IPS-20b (cell line): ENCODE results near the gene XCL2.

Source experiments
- H3K27ac ChIP-seq: one replicate; pipeline ENCODE4 v1.5.1; 2013; ENCODE audit warnings: low read length
- H3K27me3 ChIP-seq: 2 replicates; pipeline ENCODE4 v1.6.1; 2013; ENCODE audit warnings: mild to moderate bottlenecking, low read length, inconsistent platforms; ENCODE audit not compliant: insufficient read depth
- H3K36me3 ChIP-seq: 2 replicates; pipeline ENCODE4 v1.6.1; 2013; ENCODE audit warnings: low read depth, mild to moderate bottlenecking, inconsistent platforms, low read length, moderate library complexity; ENCODE audit not compliant: insufficient read depth
- H3K4me1 ChIP-seq: 2 replicates; pipeline ENCODE4 v1.6.1; 2013; ENCODE audit warnings: mild to moderate bottlenecking, control low read depth, inconsistent platforms, low read length, moderate library complexity; ENCODE audit not compliant: insufficient read depth
- H3K4me3 ChIP-seq: 2 replicates; pipeline ENCODE4 v1.5.1; 2013; ENCODE audit warnings: mild to moderate bottlenecking, low read length, inconsistent platforms
- H3K9ac ChIP-seq: 2 replicates; pipeline ENCODE4 v1.6.1; 2013; ENCODE audit warnings: low read depth, mild to moderate bottlenecking, inconsistent platforms, low read length, moderate library complexity
- H3K9me3 ChIP-seq: 2 replicates; pipeline ENCODE4 v1.6.1; 2013; ENCODE audit warnings: mild to moderate bottlenecking, low read depth, low read length, inconsistent platforms; ENCODE audit not compliant: insufficient read depth

XCL2 gene

GRCh38 chr1:168509875-168510791 lies 33.7 kb downstream of the XCL2 start:
- no peak overlapping the region for H3K9ac ChIP-seq
- no peak overlapping the region for H3K4me3 ChIP-seq
- H3K4me1 ChIP-seq = no peaks in the 10 kb centered on the region
- H3K27me3 ChIP-seq = no peaks in the 10 kb centered on the region
- no peaks in the 10 kb centered on the region for H3K36me3 ChIP-seq
- no peaks in the 10 kb centered on the region for H3K9me3 ChIP-seq
- H3K27ac ChIP-seq = no peak overlapping the region

- Histone ChIP-seq H3K9me3 (no peaks in the 10 kb centered on the region), H3K27ac (no peak overlapping the region), H3K27me3 (no peaks in the 10 kb centered on the region), H3K4me1 (no peaks in the 10 kb centered on the region), H3K4me3 (no peak overlapping the region), H3K9ac (no peak overlapping the region), H3K36me3 (no peaks in the 10 kb centered on the region)
Observed at GRCh38 chr1:168509210-168509609, 34.6 kb downstream of the XCL2 start.

- H3K36me3 ChIP-seq = no peaks in the 10 kb centered on the region
- H3K9me3 ChIP-seq = no peaks in the 10 kb centered on the region
- no peak overlapping the region for H3K27ac ChIP-seq
- H3K27me3 ChIP-seq = no peaks in the 10 kb centered on the region
- H3K4me3 ChIP-seq = no peak overlapping the region
- H3K9ac ChIP-seq = no peak overlapping the region
- no peaks in the 10 kb centered on the region for H3K4me1 ChIP-seq
Observed at GRCh38 chr1:168507828-168508227, 36.0 kb downstream of the XCL2 start.

GRCh38 chr1:168507231-168507630 lies 36.6 kb downstream of the XCL2 start:
- no peaks in the 10 kb centered on the region for H3K36me3 ChIP-seq
- H3K9me3 ChIP-seq = no peaks in the 10 kb centered on the region
- no peaks in the 10 kb centered on the region for H3K4me1 ChIP-seq
- H3K27ac ChIP-seq = no peak overlapping the region
- no peaks in the 10 kb centered on the region for H3K27me3 ChIP-seq
- H3K9ac ChIP-seq = no peak overlapping the region
- no peak overlapping the region for H3K4me3 ChIP-seq

- H3K27ac ChIP-seq = no peak overlapping the region
- no peaks in the 10 kb centered on the region for H3K9me3 ChIP-seq
- no peaks in the 10 kb centered on the region for H3K27me3 ChIP-seq
- no peak overlapping the region for H3K4me3 ChIP-seq
- no peaks in the 10 kb centered on the region for H3K4me1 ChIP-seq
- H3K36me3 ChIP-seq = no peaks in the 10 kb centered on the region
- no peak overlapping the region for H3K9ac ChIP-seq
Observed at GRCh38 chr1:168506204-168506819, 37.5 kb downstream of the XCL2 start.

- no peaks in the 10 kb centered on the region for H3K27me3 ChIP-seq
- no peaks in the 10 kb centered on the region for H3K9me3 ChIP-seq
- no peaks in the 10 kb centered on the region for H3K36me3 ChIP-seq
- H3K4me1 ChIP-seq = no peaks in the 10 kb centered on the region
- H3K4me3 ChIP-seq = no peak overlapping the region
- H3K9ac ChIP-seq = no peak overlapping the region
- H3K27ac ChIP-seq = no peak overlapping the region
Observed at GRCh38 chr1:168505006-168505405, 38.8 kb downstream of the XCL2 start.

GRCh38 chr1:168504064-168504837 lies 39.5 kb downstream of the XCL2 start:
- Histone ChIP-seq H3K4me3 (no peak overlapping the region), H3K9ac (no peak overlapping the region), H3K4me1 (no peaks in the 10 kb centered on the region), H3K27ac (no peak overlapping the region), H3K9me3 (no peaks in the 10 kb centered on the region), H3K36me3 (no peaks in the 10 kb centered on the region), H3K27me3 (no peaks in the 10 kb centered on the region)

GRCh38 chr1:168499688-168500049 lies 44.1 kb downstream of the XCL2 start:
- no peaks in the 10 kb centered on the region for H3K36me3 ChIP-seq
- H3K27me3 ChIP-seq = no peaks in the 10 kb centered on the region
- H3K4me3 ChIP-seq = no peak overlapping the region
- H3K4me1 ChIP-seq = peaks cover 7% of the 10 kb centered on the region; the same call in 1 of the 2 replicates
- no peak overlapping the region for H3K27ac ChIP-seq
- H3K9me3 ChIP-seq = no peaks in the 10 kb centered on the region
- H3K9ac ChIP-seq = no peak overlapping the region

GRCh38 chr1:168498956-168499687 lies 44.7 kb downstream of the XCL2 start:
- no peak overlapping the region for H3K4me3 ChIP-seq
- H3K9ac ChIP-seq = no peak overlapping the region
- no peaks in the 10 kb centered on the region for H3K27me3 ChIP-seq
- no peaks in the 10 kb centered on the region for H3K9me3 ChIP-seq
- no peaks in the 10 kb centered on the region for H3K36me3 ChIP-seq
- no peak overlapping the region for H3K27ac ChIP-seq
- H3K4me1 ChIP-seq = peaks cover 7% of the 10 kb centered on the region; the same call in 1 of the 2 replicates

GRCh38 chr1:168498159-168498631 lies 45.6 kb downstream of the XCL2 start:
- Histone ChIP-seq H3K9ac (no peak overlapping the region), H3K27me3 (no peaks in the 10 kb centered on the region), H3K4me1 (peaks cover 7% of the 10 kb centered on the region; the same call in 1 of the 2 replicates), H3K4me3 (no peak overlapping the region), H3K36me3 (no peaks in the 10 kb centered on the region), H3K9me3 (no peaks in the 10 kb centered on the region), H3K27ac (no peak overlapping the region)

- Histone ChIP-seq H3K9ac (no peak overlapping the region), H3K27ac (no peak overlapping the region)
Observed at GRCh38 chr1:168497376-168497950, 46.3 kb downstream of the XCL2 start.

More at GRCh38 chr1:168497376-168497950, 46.3 kb downstream of the XCL2 start:
- no peaks in the 10 kb centered on the region for H3K27me3 ChIP-seq
- H3K4me3 ChIP-seq = no peak overlapping the region
- no peaks in the 10 kb centered on the region for H3K9me3 ChIP-seq
- peaks cover 7% of the 10 kb centered on the region; the same call in 1 of the 2 replicates for H3K4me1 ChIP-seq
- H3K36me3 ChIP-seq = no peaks in the 10 kb centered on the region
